HEK293T (cell line): Measurements from ENCODE around the gene NSD1.

Source experiments
- BHLHE40 ChIP-seq: fragments of 450-650 bp; IDR thresholded peaks from 2 replicates; pipeline ENCODE4 v1.6.1; 2016; ENCODE audit warnings: mild to moderate bottlenecking, moderate library complexity, borderline replicate concordance
- CTBP1 ChIP-seq: fragments of 450-650 bp; IDR thresholded peaks from 2 replicates; pipeline ENCODE4 v1.6.1; 2016; ENCODE audit warnings: borderline replicate concordance
- ELF4 ChIP-seq: fragments of 450-650 bp; IDR thresholded peaks from 2 replicates; pipeline ENCODE4 v1.6.1; 2017; ENCODE audit warnings: antibody characterized with exemption
- FOXK2 ChIP-seq: fragments of 450-650 bp; IDR thresholded peaks from 2 replicates; pipeline ENCODE4 v1.6.1; 2016; ENCODE audit warnings: mild to moderate bottlenecking
- LEF1 ChIP-seq: fragments of 450-650 bp; IDR thresholded peaks from 2 replicates; pipeline ENCODE4 v1.6.1; 2017; ENCODE audit warnings: mild to moderate bottlenecking, borderline replicate concordance
- NFRKB ChIP-seq: fragments of 450-650 bp; IDR thresholded peaks from 2 replicates; pipeline ENCODE4 v1.6.1; 2016; ENCODE audit warnings: mild to moderate bottlenecking, moderate library complexity
- PKNOX1 ChIP-seq: fragments of 450-650 bp; IDR thresholded peaks from 2 replicates; pipeline ENCODE4 v1.6.1; 2016
- SP1 ChIP-seq: fragments of 450-650 bp; IDR thresholded peaks from 2 replicates; pipeline ENCODE4 v1.6.1; 2017
- SUZ12 ChIP-seq: fragments of 450-650 bp; IDR thresholded peaks from 2 replicates; pipeline ENCODE4 v1.6.1; 2016; ENCODE audit warnings: mild to moderate bottlenecking
- TARDBP ChIP-seq: fragments of 450-650 bp; IDR thresholded peaks from 2 replicates; pipeline ENCODE4 v1.6.1; 2016

GRCh38 chr5:177306674-177307543 is 173.3 kb downstream of the NSD1 start:
- TF ChIP-seq NFRKB (no peak), SUZ12 (no peak), SP1 (no peak), BHLHE40 (no peak), ELF4 (no peak; the same call in 1 of the 2 replicates), TARDBP (no peak), FOXK2 (no peak), PKNOX1 (no peak), CTBP1 (no peak), LEF1 (no peak)
